Measurements from ENCODE around the gene FXYD4.
"Not testable (repeated sequence)": the region's sequence is repeated elsewhere in the genome, so short reads cannot be mapped to it uniquely, and the experiment has no call there.

Gene FXYD4

DNA sequence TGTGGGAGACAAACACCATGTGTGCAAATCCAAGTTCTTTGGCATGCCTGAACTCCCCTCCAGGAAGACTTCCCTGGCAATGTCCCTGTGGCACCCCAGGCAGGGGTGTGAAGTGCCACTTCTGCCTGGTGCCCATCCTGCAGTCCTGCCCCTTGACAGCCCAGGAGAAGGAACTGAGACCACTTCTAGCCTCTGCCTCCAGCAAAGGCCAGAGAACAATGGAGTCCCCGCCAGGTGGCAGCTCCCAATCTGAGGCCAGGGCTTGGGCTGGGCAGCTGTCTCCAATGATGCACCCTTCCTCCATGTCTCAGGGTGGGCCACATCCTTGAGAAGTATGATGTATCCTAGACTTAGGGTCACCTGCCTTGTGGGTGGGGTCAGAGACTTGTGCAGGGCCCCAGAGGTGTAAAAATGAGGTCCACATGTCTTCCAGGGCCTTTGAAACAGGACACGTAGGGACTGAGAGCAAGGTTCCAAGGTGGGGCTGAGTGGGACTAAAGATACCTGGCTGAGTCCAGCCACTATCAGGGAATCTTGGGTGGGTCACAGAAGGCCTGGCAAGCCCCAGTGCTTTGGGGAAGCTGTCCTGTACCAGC is 5.5 kb downstream of the FXYD4 start:
- DNase-seq, result no peak

DNA sequence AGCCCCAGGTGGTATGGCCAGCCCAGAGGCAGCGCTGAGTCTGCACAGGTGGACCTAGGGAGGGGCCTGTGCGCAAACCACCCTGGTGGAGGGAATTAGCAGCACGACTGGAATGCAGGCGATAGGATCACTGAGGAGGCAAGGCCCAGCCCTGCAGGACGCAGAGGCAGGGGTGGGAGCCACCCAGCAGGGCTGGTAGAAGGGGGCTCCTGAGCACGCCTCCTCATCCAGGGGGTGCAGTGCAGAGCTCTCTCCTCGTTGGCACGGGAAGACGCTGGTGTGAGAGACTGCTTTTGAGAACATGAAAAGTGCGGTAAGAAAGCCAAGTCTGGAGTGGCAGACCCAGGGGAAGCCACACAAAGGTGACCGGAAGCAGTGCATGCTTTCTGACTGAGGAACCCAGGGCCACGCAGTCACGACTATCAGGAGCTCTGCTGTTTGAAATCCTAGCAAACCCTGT is 6.0 kb downstream of the FXYD4 start:
- DNase-seq, result no peak

- no peak for DNase-seq
These were observed 9.3 kb downstream of the FXYD4 start for GRCh38 chr10:43380610-43381222.

- no peak for DNase-seq
These were observed 12.0 kb downstream of the FXYD4 start for GRCh38 chr10:43383204-43383971.

DNA sequence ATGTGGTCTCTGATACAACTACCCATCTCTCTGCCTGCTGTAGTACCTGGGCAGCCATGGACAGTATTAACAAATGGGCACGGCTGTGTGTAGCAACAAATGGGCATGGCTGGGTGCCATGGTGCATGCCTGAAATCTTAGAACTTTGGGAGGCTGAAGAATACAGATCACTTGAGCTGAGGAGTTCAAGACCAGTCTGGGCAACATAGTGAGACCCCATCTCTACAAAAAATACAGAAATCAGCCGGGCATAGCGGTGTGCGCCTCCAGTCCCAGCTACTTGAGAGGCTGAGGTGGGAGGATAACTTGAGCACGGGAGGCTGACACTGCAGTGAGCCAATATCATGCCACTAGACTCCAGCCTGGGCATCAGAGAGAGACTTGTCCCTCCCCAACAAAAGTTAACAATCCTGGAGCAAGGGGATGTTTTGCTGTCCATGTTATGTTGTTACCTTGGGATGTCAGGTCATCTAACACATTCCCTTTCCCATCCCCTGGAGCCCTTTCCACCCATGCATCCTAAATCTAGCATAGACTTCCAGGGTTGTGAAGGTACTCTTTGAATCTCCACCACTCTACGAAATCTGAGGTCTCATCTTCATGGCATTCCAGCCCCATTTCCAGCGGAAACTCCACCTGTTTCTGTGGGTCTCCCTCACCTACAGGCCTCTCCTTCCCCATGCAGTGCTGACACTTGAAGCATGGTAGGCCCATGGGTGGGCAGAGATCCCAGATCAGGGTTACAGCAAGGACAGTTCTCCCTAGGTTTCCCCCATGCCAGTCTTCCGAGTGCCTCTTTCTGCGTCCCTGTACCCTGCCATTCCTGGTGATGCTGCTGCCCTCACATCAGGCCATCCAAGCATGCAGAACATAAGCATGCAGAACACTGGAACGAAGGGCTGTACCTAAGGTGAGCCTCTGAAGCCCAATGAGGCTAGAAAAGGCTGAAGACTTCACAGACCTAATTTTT is 13.1 kb downstream of the FXYD4 start:
- DNase-seq, result no peak

DNA sequence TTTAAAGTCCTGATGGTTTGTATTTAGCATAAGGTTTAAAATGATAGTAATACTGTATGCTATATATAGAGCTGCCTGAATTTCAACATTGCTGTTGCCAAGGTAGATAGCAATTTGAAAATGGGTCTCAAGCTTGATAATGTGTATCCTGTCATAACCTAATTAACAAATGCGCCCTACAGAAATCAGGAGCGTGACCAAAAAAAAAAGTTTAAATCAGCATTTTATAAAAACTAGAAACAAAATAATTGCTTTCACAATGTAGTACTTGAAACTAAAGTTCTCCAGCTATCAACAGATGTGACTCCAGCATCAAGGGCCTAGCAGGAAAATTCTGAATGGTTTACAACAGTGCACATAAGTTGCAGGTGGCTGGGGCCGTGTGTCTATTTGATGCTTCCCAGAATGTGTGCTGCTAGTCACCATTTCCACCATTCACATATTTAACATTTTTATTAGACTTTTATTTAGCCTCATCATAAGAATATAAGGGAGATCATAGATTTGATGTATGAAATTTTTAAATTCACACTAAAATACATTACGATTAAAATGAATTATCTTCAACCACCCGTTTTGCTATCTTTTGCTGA is 14.1 kb downstream of the FXYD4 start:
- DNase-seq, result no peak

GRCh38 chr10:43386549-43386948 is 15.1 kb downstream of the FXYD4 start:
- no peak for DNase-seq

DNA sequence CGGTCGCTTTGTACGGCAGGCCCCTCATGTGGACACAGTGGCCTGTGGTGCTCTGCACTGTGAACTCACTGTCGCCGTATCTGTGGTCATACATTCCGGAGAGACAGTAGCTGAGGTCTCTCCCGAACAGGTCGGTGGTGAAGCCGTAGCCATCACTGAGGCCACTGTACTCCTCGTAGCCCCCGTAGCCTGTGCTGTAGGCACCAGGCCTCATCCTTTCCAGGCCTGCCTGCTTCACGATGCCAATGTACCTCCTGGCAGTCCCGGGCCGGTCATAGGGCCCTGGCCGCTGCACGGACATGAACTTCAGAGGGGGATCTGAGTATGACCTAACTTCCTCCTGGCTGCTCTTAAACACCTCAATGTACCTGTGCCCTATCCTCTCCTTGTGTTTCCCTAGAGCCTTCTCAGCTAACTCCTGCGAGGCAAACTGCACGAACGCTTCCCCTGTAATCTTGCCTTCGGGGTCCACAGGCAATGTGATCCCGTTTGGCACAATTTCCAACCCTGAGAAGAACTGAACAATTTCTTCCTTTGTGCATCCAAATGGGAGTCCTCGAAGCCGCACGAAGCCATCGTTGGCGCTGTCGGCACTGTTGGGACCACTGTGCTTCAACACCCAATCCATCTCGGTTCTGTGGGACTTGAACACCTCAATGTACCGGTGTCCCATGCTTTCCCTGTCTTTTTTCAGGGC is 15.7 kb downstream of the FXYD4 start:
- DNase-seq, result no peak

DNA sequence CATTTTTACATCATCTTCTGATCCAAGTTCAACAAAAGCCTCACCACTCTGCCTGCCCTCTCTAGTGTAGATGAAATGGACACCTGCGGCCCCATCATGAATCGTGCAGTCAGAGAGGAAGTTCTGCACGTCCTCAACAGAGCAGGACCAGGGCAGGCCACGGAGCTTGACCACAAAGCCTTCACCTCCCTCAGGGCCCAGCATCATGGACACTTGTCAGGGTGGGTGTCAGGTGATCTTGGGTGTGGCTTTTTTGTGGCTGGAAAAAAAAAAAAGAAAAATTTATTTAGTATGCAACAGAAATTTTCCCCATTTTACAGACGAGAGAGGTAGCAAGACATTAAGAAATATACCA is 16.2 kb downstream of the FXYD4 start:
- DNase-seq, result no peak

DNA sequence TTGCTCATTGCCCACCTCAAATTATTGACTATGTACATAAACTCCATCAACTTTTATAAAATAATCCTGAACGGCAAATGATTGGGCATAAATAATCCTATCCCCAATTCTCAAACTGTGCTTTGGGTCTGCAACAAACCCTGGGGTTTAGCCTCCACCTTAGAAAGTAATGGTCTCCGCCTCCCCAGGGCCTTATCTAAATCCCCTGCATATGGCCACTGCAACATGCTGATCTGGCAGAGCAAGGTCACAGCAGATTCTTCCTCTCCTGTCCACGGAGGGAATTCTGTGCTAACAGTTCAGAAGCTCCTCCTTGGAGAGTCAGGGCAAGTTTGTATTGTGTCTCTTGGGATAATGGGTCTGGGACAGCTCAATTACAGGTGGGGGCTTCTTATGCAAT is 18.4 kb downstream of the FXYD4 start:
- DNase-seq, result no peak

- no peak for DNase-seq
These were observed 18.9 kb downstream of the FXYD4 start for GRCh38 chr10:43390333-43390732.

DNA sequence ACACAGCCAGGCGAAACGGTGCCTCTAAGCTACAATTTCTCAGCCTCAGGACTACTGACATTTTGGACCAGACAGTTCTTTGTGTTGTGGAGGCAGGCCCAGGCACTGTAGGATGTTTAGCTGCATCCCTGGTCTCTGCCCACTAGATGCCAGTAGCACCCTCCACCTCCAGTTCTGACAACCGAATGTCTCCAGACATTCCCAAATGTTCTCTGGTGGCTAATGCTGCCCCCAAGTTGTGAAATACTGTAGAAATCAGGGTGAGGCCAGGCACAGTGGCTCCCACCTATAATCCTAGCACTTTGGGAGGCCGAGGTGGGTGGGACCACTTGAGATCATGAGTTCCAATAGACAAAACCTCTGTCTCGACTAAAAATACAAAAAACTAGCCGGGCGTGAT is 19.3 kb downstream of the FXYD4 start:
- DNase-seq, result no peak

DNA sequence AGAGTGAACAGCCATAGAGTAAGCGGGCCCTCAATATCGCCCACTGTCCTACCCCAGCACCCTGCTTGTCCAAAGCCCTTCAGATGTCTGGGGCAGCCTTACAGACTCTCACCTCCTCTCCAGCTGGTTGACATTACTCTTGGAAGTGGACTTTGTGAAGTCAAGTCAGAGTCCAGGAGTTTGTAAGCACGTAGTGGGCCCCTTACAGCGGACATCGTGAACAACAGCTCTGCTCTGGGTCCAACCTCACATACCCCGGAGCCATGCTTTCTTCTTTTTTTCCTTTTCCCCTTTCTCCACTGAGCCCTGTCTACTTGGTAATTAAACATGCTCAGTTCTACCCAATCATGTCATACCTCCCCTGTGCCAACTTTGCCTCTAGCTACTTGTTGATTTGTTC is 20.1 kb downstream of the FXYD4 start:
- no peak for DNase-seq

DNA sequence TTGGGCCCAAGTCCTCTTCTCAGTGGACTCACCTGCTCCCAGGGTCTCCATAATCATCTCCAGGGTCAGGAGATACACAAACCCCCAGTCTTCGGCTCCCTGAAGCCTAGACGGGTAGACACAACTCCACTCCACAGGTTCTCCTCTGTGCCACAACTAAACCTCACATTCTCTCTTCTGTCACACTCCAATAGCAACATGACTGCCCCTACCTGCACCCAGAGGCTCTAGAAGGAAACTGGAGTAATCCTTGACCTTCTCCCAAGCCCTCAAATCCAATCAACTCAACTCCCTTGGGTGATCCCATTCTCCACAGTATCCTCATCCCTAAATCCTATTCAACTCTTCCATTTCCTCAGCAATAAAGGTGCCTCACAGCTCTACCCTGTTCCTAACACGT is 21.3 kb downstream of the FXYD4 start:
- DNase-seq, result no peak

DNA sequence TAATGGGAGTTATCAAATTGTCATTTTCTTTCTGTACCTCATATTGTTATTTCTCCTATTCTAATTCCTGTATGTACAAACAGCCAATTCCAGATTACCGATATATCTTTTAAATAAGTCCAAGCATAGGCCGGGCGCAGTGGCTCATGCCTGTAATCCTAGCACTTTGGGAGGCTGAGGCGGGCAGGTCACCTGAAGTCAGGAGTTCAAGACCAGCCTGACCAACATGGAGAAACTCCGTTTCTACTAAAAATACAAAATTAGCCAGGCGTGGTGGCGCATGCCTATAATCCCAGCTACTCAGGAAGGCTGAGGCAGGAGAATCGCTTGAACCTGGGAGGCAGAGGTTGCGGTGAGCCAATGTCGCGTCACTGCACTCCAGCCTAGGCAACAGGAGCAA is 21.8 kb downstream of the FXYD4 start:
- not testable (repeated sequence) for DNase-seq

DNA sequence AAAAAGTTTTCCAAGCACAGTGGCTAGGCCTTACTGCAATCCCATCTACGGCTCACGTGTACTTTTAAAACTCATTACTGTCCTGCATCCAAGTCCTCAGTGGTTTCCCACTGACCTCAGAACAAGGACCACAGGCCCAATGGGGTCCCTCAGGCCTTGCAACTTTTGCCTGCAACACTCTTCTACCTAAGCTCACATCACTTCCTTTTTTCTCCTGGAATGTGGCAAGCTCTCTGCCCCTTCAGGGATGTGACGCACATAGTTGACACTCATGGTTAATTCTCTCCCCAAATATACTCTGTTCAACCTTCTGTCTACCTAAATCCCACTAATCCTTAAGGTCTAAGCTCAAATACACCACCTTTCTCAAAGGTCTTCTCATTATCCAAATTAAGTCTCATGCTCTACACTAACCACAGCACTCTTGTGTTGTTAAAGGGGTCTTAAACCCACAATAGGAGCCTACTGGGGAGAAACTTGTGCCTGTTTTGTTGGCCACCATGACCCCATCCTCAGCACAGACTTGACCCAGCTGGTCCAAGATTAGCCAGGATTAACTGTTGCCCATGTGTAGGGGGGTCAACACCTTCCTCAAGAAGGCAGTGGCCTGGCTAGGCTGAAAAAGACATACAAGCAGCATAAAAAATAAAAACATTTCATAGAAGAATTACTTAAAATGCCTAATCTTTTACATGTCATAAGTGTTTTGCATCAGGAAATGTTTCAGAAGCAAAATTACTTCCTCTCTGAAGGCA is 22.3 kb downstream of the FXYD4 start:
- DNase-seq, result no peak

GRCh38 chr10:43394868-43395267 is 23.4 kb downstream of the FXYD4 start:
- no peak for DNase-seq

DNA sequence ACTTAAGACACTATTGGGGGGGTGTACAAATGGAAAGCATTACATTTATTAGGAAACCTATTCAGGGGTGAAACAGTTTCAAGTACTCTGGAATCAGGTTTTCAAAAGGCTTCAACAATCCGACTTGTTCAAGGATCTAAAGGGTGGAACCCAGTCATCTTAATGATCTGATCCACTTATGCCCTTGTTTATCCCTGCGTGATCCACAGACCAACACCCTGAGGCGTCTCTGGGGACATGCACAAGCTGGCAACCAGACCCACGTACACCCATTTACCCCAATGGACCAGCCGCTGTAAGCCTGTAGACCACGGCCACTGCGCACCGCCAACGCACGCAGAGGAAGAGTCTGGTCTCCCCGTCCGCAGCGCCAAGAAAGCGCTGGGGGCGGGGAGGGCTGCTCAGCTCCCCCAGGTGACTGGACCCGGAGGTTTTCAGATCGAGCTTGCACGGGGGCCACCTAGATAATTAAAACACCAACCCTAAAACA is 24.2 kb downstream of the FXYD4 start:
- DNase-seq, result no peak

DNA sequence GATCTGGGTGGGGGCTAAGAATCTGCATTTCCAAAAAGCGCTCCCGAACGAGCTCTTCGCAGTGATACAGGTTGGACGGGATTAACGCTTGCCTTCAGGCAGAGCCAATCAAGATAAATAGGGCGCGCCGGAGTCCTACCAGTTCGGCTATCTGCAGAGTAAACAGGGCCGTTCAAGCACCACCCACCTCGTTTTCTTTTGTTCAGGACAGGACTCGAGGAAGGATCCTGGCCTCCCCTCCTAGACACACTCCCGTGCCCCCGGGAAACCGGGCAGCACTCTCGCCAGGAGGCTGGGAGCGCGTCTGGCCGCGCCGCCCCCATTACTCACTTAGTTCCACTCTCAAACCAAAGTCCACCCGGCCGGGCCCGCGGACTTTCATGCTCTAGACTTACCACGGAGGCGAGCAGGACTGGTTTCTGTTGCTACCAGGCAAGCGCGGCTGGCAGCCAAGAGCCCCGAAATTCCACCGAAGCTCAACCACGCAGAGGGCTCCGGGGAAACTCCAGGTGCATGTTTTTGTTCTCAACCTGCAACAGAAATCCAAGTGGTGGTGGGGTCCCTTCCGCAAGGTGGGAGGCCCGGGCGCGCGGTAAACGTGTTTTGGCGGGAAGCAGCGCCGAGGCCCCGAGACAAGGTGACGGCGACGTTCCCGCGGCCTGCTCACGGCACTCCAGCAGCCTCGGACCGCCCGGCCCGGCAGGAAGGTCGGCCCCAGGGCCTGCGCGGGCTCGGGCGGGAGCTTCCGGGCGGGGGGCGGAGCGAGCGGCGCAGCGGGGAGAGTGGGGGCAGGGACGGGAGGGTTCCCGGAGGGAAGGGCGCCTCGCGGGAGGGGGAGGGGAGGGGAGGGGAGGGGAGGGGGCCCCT is 24.9 kb downstream of the FXYD4 start:
- no peak for DNase-seq
